Astrocyte of the spinal cord (primary cell): ENCODE measurements around the gene DOCK11.

ENCODE experiments used
- DNase-seq: peaks from one replicate; pipeline ENCODE4 v3.0.0; 2011; ENCODE audit warnings: low read depth, low spot score
- H3K4me3 ChIP-seq: 2 replicates; pipeline ENCODE4 v1.5.1; 2011; ENCODE audit warnings: low read depth, mild to moderate bottlenecking, low read length, moderate library complexity
- CTCF ChIP-seq: IDR thresholded peaks from 2 replicates; pipeline ENCODE4 v1.5.1; 2012; ENCODE audit warnings: low read depth, mild to moderate bottlenecking, low read length, inconsistent platforms
- in situ Hi-C: cut with HindIII; loops from 2 replicates; pipeline ENCODE4 v1.10.0; 2017; ENCODE audit warnings: low sequenced_read_pairs

The DOCK11 gene

GRCh38 chrX:118675326-118675965, 179.8 kb downstream of the DOCK11 start:
- in situ Hi-C loops: no loop called here
- DNase-seq: no peak
- no peak overlapping the region for H3K4me3 ChIP-seq
- TF ChIP-seq CTCF: no peak

GRCh38 chrX:118675966-118676349, 180.3 kb downstream of the DOCK11 start:
- in situ Hi-C loops: no loop called here
- TF ChIP-seq CTCF: no peak
- no peak overlapping the region for H3K4me3 ChIP-seq
- DNase-seq: no peak

GRCh38 chrX:118677318-118677717, 181.7 kb downstream of the DOCK11 start:
- no peak overlapping the region for H3K4me3 ChIP-seq
- TF ChIP-seq CTCF: no peak
- in situ Hi-C loops: no loop called here
- no peak for DNase-seq

- DNase-seq: no peak
- TF ChIP-seq CTCF: no peak
- no peak overlapping the region for H3K4me3 ChIP-seq
- in situ Hi-C loops: no loop called here
Measured at GRCh38 chrX:118679290-118679689, 183.7 kb downstream of the DOCK11 start.

- no peak overlapping the region for H3K4me3 ChIP-seq
- in situ Hi-C loops: no loop called here
- TF ChIP-seq CTCF: no peak
- no peak for DNase-seq
Measured at GRCh38 chrX:118682258-118683014, 186.8 kb downstream of the DOCK11 start.

- no peak for TF ChIP-seq CTCF
- no peak overlapping the region for H3K4me3 ChIP-seq
- DNase-seq: no peak
- in situ Hi-C loops: no loop called here
Measured at GRCh38 chrX:118685393-118685792, 189.8 kb downstream of the DOCK11 start.
